Fibroblast of lung (primary cell): ENCODE data around the gene ZCCHC17. TPM values are rescaled to one million over a fixed set of nuclear protein-coding genes. Genes with fewer than 3 reads are reported as not detected.
"Not testable (repeated sequence)": the region's sequence is repeated elsewhere in the genome, so short reads cannot be mapped to it uniquely, and the experiment has no call there.

Experiments used
- DNase-seq, 2 donors: peaks; one replicate each; pipeline versions ENCODE4 v3.0.0 to v3.0.0-alpha.2; 2010; ENCODE audit warnings: low read depth in 2 of 2
- H2AFZ ChIP-seq: 2 replicates; pipeline ENCODE4 v1.5.1; 2012; ENCODE audit warnings: low read length, control low read depth, inconsistent platforms
- H3K27ac ChIP-seq: 2 replicates; pipeline ENCODE4 v1.5.1; 2011; ENCODE audit warnings: low read length, control low read depth; ENCODE audit not compliant: insufficient read depth
- H3K27me3 ChIP-seq: 2 replicates; pipeline ENCODE4 v1.5.1; 2011; ENCODE audit warnings: mild to moderate bottlenecking, low read length; ENCODE audit not compliant: control insufficient read depth, insufficient read depth
- H3K36me3 ChIP-seq: 2 replicates; pipeline ENCODE4 v1.5.1; 2011; ENCODE audit warnings: low read length; ENCODE audit not compliant: control insufficient read depth, insufficient read depth
- H3K4me1 ChIP-seq: 2 replicates; pipeline ENCODE4 v1.5.1; 2011; ENCODE audit warnings: low read length; ENCODE audit not compliant: control insufficient read depth, insufficient read depth; ENCODE audit errors: extremely low read depth
- H3K4me2 ChIP-seq: 2 replicates; pipeline ENCODE4 v1.5.1; 2011; ENCODE audit warnings: low read length, control low read depth; ENCODE audit not compliant: insufficient read depth; ENCODE audit errors: extremely low read depth
- H3K4me3 ChIP-seq, 4 experiments: fragments of 200-600 bp in 1 of 4; sonication (generic) in 1 of 4; replicated peaks in 1 of 4; 2 replicates each; pipeline ENCODE4 v1.5.1; 2011 to 2016; ENCODE audit warnings: low read length in 4 of 4, low read depth in 3 of 4, mild to moderate bottlenecking in 3 of 4, control low read depth in 2 of 4, inconsistent platforms in 1 of 4, mixed read lengths in 1 of 4; ENCODE audit not compliant: insufficient read depth in 1 of 4; ENCODE audit errors: control extremely low read depth in 1 of 4
- H3K79me2 ChIP-seq: 2 replicates; pipeline ENCODE4 v1.5.1; 2012; ENCODE audit warnings: mild to moderate bottlenecking, low read length, inconsistent platforms; ENCODE audit not compliant: control insufficient read depth, insufficient read depth
- H3K9ac ChIP-seq: 2 replicates; pipeline ENCODE4 v1.5.1; 2011; ENCODE audit warnings: mild to moderate bottlenecking, low read length, control low read depth; ENCODE audit not compliant: insufficient read depth
- H3K9me3 ChIP-seq: 2 replicates; pipeline ENCODE4 v1.5.1; 2012; ENCODE audit warnings: low read depth, low read length; ENCODE audit not compliant: control insufficient read depth, insufficient read depth
- H4K20me1 ChIP-seq: 2 replicates; pipeline ENCODE4 v1.5.1; 2011; ENCODE audit warnings: low read length; ENCODE audit not compliant: control insufficient read depth, insufficient read depth; ENCODE audit errors: extremely low read depth
- EZH2 ChIP-seq: IDR thresholded peaks from 2 replicates; pipeline ENCODE4 v1.5.1; 2012; ENCODE audit warnings: low read length, control low read depth, mild to moderate bottlenecking; ENCODE audit errors: missing control alignments
- polyA plus RNA-seq, 2 donors: library from polyadenylated mRNA; depleted of rRNA in 1 of 2; stranded (reverse) in 1 of 2; unstranded in 1 of 2; fragments of >200 nt; gene quantifications; 2 replicates each; pipeline ENCODE4 v1.2.1, GENCODE V29; 2011 to 2012; ENCODE audit warnings: missing spikeins in 1 of 2
- total RNA-seq: library from RNA; depleted of rRNA; stranded (reverse); fragments of >200 nt; gene quantifications from 2 replicates; pipeline ENCODE4 v1.2.1, GENCODE V29; 2014
- TF ChIP-seq, protein P1 (sequence below), 2 donors: IDR thresholded peaks in 1 of 2; conservative IDR thresholded peaks in 1 of 2; 1 replicate in 1 of 2; 2 replicates in 1 of 2; pipeline ENCODE4 v1.5.1; 2011 to 2012; ENCODE audit warnings: low read length in 2 of 2, control low read depth in 1 of 2, inconsistent platforms in 1 of 2, low read depth in 1 of 2, mild to moderate bottlenecking in 1 of 2

The ZCCHC17 gene
- total and polyA plus RNA-seq, 2 donors (not counting 1 experiment from before 2014, with no cell fraction given) = 34.0 to 62.3 TPM

DNA sequence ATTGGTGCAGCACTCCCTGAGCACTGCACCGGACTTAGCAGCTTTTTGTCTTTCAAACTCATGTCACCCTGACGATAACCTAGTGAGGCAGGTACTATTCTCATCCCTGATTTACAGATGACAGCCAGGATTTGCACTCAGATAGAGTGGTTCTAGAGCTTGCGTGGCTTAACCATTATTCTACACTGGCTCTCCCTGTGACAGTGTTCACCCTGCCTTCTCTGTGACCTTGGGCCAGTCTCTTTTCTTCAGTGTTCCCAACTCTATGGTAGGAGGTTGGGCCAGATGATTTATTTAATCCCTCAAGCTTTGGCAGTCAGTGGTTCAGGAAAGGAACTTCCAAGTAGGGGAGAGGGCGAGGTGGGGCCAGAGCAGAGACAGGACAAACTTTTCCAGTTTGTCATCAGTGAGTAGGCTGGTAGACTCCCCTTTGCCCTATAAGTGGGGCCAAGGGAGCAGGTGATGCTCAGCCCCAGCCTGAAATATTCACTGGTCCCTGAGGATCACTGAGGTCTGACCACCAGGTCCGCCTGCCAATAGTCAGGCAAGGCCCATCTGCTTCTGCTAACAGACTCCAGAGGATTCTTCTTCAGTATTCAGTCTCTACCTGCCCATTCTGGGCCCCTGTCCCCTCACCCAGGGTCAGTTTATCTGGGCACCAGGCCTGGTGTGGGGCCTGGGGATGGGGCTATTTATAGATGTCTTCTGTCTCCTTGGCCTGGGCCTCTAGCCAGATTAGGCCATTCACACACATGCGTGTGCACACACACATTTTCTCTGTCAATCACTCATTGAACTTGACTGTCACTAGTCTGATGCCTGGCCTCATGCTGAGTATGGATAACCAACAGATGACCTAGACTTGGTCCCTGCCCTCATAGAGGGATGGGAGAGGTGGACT lies 84.8 kb downstream of the ZCCHC17 start:
- no peaks in the 10 kb centered on the region for H3K79me2 ChIP-seq
- peak overlapping the region; percentile 17 for H3K4me2 ChIP-seq
- TF ChIP-seq EZH2 = no peak
- TF ChIP-seq, protein P1, sequence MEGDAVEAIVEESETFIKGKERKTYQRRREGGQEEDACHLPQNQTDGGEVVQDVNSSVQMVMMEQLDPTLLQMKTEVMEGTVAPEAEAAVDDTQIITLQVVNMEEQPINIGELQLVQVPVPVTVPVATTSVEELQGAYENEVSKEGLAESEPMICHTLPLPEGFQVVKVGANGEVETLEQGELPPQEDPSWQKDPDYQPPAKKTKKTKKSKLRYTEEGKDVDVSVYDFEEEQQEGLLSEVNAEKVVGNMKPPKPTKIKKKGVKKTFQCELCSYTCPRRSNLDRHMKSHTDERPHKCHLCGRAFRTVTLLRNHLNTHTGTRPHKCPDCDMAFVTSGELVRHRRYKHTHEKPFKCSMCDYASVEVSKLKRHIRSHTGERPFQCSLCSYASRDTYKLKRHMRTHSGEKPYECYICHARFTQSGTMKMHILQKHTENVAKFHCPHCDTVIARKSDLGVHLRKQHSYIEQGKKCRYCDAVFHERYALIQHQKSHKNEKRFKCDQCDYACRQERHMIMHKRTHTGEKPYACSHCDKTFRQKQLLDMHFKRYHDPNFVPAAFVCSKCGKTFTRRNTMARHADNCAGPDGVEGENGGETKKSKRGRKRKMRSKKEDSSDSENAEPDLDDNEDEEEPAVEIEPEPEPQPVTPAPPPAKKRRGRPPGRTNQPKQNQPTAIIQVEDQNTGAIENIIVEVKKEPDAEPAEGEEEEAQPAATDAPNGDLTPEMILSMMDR (conservative IDR thresholded peaks at IDR 0.05 in 1 of 2, IDR thresholded peaks at IDR 0.05 in 1 of 2; ENCODE audit: low read depth in 1 of 2, low read length in 2 of 2) = no peak
- no peak overlapping the region for H3K4me3 ChIP-seq
- H3K9ac ChIP-seq = no peak overlapping the region
- H4K20me1 ChIP-seq = no peaks in the 10 kb centered on the region
- peak in 1 of 2 donors; percentile 84 for DNase-seq
- H3K36me3 ChIP-seq = no peaks in the 10 kb centered on the region
- H3K27ac ChIP-seq = no peak overlapping the region
- no peak overlapping the region for H2AFZ ChIP-seq
- no peaks in the 10 kb centered on the region for H3K9me3 ChIP-seq
- no peaks in the 10 kb centered on the region for H3K27me3 ChIP-seq
- peaks cover 18% of the 10 kb centered on the region for H3K4me1 ChIP-seq

DNA sequence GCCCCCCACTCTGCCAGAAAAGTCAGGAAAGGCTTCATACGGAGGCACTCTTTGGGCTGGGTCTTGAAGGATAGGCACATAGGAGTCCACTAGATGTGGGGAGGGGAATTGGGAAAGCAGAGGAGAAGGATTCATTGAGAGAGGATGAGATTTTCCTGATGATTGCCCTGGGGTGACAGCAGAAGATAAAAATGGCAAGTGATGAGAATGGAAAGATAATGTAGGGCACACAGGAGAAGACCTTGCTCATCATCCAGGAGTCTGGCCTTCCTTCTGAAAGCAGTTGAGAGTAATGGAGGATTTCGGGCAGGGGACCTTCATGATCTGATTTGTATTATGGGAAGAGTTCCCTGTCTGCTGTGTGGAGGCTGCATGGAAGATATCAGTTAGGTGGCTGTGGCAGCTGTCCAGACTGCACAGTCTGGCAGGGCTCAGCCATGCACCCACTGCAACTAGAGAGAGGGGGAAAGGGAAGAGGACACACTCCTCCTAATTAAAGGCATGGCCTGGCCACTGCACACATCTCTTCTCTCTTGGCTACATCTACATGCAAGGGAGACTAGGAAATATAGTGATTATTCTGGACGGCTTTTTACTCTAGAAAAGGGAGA lies 85.7 kb downstream of the ZCCHC17 start:
- no peak overlapping the region for H3K27ac ChIP-seq
- no peaks in the 10 kb centered on the region for H3K36me3 ChIP-seq
- TF ChIP-seq, protein P1 (conservative IDR thresholded peaks at IDR 0.05 in 1 of 2, IDR thresholded peaks at IDR 0.05 in 1 of 2; ENCODE audit: low read depth in 1 of 2, low read length in 2 of 2) = no peak
- DNase-seq = no peak
- no peaks in the 10 kb centered on the region for H3K79me2 ChIP-seq
- H4K20me1 ChIP-seq = no peaks in the 10 kb centered on the region
- no peak overlapping the region for H3K4me2 ChIP-seq
- H2AFZ ChIP-seq = no peak overlapping the region
- no peak overlapping the region for H3K9ac ChIP-seq
- peaks cover 15% of the 10 kb centered on the region for H3K4me1 ChIP-seq
- no peaks in the 10 kb centered on the region for H3K27me3 ChIP-seq
- H3K4me3 ChIP-seq = no peak overlapping the region
- no peaks in the 10 kb centered on the region for H3K9me3 ChIP-seq

DNA sequence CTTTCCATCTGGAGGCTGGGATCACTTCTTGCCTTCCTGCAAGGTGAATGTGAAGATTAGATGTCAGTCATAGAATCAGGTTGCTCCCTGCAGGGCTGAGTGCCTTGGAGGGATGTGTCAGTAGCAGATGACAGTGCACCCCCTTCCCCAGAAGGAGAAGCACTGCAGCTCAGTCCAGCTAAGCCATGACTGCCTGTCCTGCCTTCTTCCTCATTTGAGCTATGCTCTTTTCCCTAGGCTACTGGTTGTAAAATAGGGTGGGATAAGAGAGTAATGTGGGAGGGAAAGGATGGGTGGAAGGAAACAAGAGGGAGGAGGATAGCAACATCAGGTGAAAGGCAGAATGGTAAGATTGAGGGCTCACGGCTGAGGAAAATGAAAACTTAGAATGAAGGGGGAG lies 87.1 kb downstream of the ZCCHC17 start:
- Histone ChIP-seq H3K4me3 (no peak overlapping the region), H3K9me3 (no peaks in the 10 kb centered on the region), H3K4me2 (no peak overlapping the region), H3K27me3 (no peaks in the 10 kb centered on the region), H3K9ac (no peak overlapping the region), H3K79me2 (no peaks in the 10 kb centered on the region), H2AFZ (no peak overlapping the region), H4K20me1 (no peaks in the 10 kb centered on the region), H3K27ac (no peak overlapping the region), H3K36me3 (no peaks in the 10 kb centered on the region), H3K4me1 (peaks cover 13% of the 10 kb centered on the region)
- TF ChIP-seq, protein P1 (conservative IDR thresholded peaks at IDR 0.05 in 1 of 2, IDR thresholded peaks at IDR 0.05 in 1 of 2; ENCODE audit: low read depth in 1 of 2, low read length in 2 of 2) = no peak
- no peak for TF ChIP-seq EZH2
- DNase-seq = no peak

DNA sequence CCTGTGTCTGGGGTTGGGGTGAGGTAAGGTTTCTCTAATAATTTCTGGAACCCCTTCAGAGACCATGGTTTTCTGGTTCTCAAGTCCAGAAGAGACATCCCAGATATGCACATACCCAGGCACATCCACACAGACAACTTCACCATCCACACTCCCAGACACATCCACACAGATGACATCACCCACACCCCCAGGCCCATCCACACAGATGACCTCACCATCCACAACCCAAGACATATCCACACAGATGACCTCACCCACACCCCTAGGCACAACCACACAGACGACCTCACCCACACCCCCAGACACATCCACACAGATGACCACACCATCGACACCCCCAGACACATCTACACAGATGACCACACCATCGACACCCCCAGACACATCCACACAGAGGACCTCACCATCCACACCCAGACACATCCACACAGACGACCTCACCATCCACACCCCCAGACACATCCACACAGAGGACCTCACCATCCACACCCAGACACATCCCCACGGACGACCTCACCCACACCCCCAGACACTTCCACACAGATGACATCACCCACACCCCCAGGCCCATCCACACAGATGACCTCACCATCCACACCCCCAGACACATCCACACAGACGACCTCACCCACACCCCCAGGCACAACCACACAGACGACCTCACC lies 89.9 kb downstream of the ZCCHC17 start:
- not testable (repeated sequence) for H2AFZ ChIP-seq, H3K79me2 ChIP-seq, DNase-seq, H3K9me3 ChIP-seq, H3K4me2 ChIP-seq, H3K9ac ChIP-seq, H3K4me1 ChIP-seq, H3K27me3 ChIP-seq, H3K27ac ChIP-seq, H3K4me3 ChIP-seq, H3K36me3 ChIP-seq, H4K20me1 ChIP-seq
